Forelimb muscle (tissue), 1 donor: Measurements from ENCODE around the gene SELPLG. TPM values are rescaled to one million over a fixed set of nuclear protein-coding genes. Genes with fewer than 3 reads are reported as not detected.
"Not testable (repeated sequence)": the region's sequence is repeated elsewhere in the genome, so short reads cannot be mapped to it uniquely, and the experiment has no call there.

ENCODE experiments used
- DNase-seq: peaks from one replicate; pipeline ENCODE4 v3.0.0-alpha.2; 2013; ENCODE audit warnings: low read depth
- polyA plus RNA-seq: library from polyadenylated mRNA; unstranded; fragments of 120-200 nt; gene quantifications from one replicate; pipeline ENCODE4 v1.2.1, GENCODE V29; 2013; ENCODE audit not compliant: insufficient read length

Gene SELPLG
- polyA plus RNA-seq, 1 donor, result 3.8 TPM

- DNase-seq, result no peak
Measured at GRCh38 chr12:108638997-108639822, 5.5 kb upstream of the SELPLG start.

DNA sequence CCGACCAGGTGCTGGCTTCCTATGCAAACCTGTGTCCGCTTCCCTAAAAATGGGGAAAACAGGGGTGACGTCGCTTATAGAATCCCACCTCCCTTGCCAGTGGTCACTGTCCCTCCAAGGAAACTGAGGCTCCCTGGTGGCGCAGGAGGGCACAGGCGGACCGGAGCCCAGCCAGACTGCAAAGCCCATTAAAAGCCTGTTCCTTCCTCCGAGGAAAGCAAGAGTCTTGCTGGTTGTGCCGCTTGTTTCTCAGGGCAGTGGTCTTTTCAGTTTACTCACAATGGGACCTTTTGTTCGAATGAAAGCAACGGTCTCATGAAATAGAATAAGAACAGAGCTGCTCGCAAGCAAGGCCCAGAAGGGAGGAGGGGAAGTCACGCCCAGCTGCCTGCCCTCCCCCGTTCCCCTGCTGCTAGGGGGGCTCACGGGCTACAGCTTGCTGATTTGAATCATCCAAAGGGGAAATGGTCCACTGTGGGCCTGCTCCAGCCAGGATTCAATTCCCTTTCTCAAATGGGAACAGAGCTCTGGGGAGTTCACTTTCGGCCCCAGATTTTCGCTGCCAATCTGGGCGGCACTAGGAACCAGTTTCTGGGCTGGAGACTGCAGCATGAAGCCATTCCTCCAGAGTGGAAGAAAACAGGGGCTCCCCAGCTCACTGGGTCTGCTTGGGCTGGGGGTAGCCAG lies 4.6 kb upstream of the SELPLG start:
- no peak for DNase-seq

DNA sequence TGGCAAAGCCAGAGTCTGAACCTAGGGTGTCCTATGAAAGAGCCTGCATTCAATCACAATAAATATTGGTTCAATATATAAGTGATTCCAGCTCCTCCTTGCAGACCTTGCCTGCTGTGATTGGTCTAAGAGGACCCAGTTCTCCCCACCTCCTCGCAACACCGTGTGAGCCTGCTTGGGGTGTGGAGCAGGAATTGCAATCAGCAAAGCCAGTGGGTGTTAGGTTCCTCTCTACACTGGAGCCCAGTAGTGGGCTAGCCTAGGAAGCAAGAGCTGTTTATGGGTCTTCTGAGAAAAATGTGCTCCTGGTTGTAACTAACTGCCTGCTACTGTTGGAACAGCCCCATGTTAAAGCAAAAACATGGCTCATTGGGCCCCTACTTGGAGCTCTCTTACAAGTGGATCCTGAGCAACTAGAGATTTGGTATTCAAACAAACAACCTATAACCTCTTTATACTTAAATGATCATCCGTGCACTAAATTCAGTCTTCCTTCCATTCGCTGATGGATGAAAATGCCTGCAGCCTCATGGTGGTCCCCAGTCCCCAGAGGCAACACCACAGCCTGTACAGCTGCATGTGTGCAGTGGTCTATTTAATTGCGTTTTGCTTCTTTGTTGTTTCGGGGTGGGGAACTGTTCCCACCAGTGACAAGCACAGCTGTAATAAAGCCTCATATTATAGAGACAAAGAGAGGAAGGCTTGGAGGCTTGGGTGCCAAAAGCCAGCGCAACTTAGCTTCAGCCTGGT lies 3.7 kb upstream of the SELPLG start:
- no peak for DNase-seq

DNA sequence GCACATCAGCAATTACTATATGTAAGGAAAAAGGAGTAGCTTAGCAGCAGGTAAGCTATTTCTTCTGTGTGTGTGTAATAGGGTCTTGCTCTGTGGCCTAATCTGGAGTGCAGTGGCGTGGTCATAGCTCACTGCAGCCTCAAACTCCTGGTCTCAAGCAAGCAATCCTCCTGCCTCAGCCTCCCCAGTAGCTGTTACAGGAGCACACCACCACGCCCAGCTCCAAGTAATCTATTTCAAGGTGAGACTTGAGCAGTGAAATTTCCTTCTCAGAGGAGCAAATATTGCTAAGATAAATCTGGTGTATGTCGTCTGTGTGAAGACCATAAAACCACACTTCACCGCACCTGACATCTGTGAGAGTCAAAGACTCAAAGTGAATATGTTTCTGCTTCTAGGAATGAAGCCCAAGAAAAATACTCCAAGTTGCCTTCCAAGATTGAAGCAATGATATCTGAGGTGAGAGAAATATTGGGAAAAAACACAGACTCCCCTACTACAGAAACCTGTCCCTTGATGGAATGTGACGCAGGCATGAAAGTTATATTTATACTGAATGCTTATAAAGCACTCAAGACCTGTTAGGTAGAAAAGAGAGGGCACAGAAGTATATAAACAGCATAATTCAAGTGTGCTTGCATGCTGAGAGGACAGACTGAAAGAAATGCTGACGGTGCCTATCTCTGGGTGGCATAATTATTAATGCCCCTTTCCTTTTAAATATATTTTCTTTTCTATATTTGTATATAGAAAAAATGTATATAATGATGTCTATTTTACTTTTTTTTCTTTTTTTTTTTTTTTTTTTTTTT lies 2.5 kb upstream of the SELPLG start:
- no peak for DNase-seq

GRCh38 chr12:108635201-108635996 lies 1.7 kb upstream of the SELPLG start:
- DNase-seq, result no peak

GRCh38 chr12:108634341-108634751 lies 652 bp upstream of the SELPLG start:
- no peak for DNase-seq

DNA sequence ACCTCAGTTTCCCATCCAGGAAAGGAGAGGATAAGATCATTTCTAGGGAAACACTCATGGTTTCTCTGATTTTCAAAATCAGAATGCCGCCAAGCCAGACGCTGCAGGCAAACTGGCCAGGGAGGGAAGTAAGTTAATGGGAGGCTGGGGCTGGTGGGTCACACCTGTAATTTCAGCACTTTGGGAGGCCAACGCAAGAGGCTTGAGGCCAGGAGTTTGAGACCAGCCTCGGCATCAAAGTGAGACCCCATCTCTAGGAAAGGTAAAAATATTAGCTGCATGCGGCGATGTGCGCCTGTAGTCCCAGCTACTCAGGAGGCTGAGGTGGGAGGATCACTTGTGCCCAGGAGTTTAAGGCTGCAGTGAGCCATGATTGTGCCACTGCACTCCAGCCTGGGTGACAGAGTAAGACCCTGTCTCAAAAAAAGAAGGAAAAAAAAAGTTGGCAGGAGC lies 587 bp downstream of the SELPLG start:
- no peak for DNase-seq

- not testable (repeated sequence) for DNase-seq
Measured at GRCh38 chr12:108631261-108631660, 2.4 kb downstream of the SELPLG start.

DNA sequence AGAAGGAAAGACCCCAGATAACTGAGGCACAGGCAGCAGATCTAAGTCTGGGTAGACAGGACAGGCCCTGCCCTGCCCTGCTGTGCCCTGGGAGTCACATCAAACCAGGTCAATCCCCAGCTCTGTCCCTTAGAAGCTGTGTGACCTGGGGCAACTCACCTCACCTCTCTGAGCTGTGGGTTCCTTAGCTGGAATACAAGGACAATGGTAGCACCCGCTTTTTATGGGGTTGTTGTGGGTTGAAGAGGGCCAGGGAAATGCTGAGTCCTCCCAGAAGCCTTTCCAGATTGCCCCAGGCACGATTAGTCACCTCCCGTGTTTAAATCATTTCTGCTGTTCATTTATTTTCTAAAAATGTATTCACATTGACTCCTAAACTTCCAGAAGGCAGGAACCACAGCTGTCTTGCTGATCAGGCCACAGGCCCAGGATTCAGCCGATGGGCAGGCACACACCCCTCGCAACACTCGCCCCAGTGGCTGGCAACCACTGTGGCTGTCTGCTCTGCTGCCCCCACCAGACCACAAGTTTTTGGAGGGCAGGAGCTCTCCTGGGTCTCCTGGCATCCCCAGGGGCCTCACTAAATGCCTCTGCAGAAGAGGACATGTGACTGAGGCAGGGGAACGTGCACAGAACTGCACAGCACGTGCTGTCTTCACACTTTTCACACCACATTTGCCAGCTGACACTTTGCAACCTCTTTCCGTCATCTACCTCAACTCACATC lies 3.0 kb downstream of the SELPLG start:
- DNase-seq, result no peak

GRCh38 chr12:108629824-108630476 lies 3.7 kb downstream of the SELPLG start:
- DNase-seq, result no peak

DNA sequence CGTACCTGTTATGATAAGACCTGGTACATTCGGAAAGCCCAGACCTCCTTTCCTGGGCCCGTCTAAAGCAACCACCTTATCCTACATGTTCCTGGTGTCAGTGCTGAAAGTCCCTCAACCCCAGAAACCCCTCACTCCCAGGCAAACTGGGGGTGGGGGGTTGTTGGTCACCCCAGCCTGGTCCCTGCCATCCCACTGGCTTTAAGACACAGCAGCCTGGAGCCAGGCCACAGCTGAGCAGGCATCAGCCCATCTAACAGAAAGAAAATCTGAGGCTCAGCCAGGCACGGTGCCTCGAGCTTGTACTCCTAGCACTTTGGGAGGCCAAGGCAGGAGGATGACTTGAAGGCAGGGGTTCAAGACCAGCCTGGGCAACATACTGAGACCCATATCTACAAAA lies 4.5 kb downstream of the SELPLG start:
- DNase-seq, result no peak

- no peak for DNase-seq
Measured at GRCh38 chr12:108627134-108627920, 6.4 kb downstream of the SELPLG start.

- DNase-seq, result no peak
Measured at GRCh38 chr12:108625228-108625627, 8.5 kb downstream of the SELPLG start.

GRCh38 chr12:108623577-108623976 lies 10.1 kb downstream of the SELPLG start:
- no peak for DNase-seq

DNA sequence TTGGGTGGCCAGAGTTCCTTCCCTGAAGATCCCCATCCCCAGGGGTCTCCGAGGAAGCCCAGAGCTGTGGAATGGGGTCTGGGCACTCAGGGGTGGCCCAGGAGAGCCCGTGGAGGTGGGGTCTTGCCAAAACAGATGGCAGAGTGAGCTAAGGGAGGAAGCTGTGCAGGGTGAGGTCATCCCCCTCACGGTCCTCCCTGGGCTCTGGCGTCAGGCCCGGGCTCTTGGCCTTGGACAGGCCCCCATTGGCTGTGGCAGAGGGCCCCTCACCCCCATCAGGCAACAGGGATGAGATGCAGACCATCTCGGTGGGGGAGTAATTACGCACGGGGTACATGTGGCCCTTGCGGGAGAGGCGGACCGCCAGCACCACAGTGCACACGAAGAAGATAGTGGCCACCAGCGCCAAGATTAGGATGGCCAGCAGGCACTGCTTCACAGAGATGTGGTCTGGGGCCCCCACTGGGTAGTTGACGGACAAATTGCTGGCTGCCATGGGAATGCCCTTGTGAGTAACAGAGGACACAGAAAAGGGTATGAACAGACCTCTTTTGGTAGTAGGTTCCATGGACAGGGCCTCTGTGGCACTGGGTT lies 10.7 kb downstream of the SELPLG start:
- DNase-seq, result no peak

DNA sequence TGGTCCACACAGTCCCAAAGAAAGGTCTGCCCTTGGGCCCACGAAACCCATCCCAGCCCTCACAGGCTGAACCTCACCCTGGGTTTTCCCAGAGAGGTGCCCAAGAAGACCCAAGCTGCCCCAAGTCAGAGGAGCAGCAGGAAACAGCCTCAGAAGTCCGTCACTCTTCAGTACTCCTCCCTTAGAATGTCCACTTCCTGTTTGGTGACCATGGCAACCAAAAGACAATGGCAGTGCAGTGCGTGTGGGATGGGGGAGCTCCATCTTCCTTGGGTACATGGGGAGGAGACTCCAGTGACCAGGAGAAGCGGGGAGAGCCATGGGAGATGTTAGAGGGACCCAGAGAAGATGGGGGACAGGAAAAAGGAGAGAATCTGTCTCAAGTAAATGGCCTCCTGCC lies 11.3 kb downstream of the SELPLG start:
- no peak for DNase-seq

- DNase-seq, result no peak
Measured at GRCh38 chr12:108621161-108621560, 12.5 kb downstream of the SELPLG start.

DNA sequence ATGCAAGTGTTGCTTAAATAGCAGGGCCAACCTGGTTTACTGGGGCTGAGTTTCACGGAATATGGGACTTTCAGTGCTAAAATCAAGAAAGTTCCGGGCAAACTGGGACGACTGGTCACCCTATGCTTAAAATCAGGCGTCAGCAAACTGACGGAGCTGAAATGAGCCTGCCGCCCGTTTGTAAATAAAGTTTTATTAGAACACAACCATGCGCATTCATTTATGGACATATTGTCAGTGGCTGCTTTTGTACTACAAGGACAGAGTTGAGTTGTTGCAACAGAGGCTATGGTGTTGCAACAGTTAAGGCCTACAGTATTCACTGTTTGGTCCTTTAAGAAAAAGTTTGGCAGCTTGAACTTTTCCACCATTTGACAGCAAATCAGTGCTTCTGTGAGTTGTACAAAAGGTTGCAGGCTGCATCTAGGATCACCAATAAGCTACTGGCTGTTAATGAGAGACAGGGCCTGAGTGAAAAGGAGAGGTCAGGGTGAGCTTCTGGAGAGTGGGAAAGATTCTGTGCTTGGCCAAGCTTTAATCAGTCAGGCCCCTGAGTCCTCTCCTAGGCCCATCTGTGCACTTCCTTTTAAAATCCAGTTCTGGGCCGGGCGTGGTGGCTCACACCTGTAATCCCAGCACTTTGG lies 13.3 kb downstream of the SELPLG start:
- no peak for DNase-seq
